Measurements from ENCODE around the gene IFITM10.

IFITM10 gene

GRCh38 chr11:1780700-1781592 lies 30.6 kb upstream of the IFITM10 start:
- DNase-seq (ENCODE audit: insufficient read length, low spot score) (no peak), FAIRE-seq (no peak)
- no peak for TF ChIP-seq CTCF (IDR thresholded peaks at IDR 0.05; ENCODE audit: insufficient read depth, missing control alignments)

- DNase-seq (ENCODE audit: insufficient read length, low spot score) (no peak), FAIRE-seq (no peak)
- no peak for TF ChIP-seq CTCF (IDR thresholded peaks at IDR 0.05; ENCODE audit: insufficient read depth, missing control alignments)
Measured at GRCh38 chr11:1779806-1780699, 29.7 kb upstream of the IFITM10 start.

GRCh38 chr11:1779034-1779805 lies 28.8 kb upstream of the IFITM10 start:
- DNase-seq (ENCODE audit: insufficient read length, low spot score) (no peak), FAIRE-seq (no peak)
- TF ChIP-seq CTCF (IDR thresholded peaks at IDR 0.05; ENCODE audit: insufficient read depth, missing control alignments): no peak

GRCh38 chr11:1778141-1778911 lies 27.9 kb upstream of the IFITM10 start:
- FAIRE-seq: no peak
- no peak for TF ChIP-seq CTCF (IDR thresholded peaks at IDR 0.05; ENCODE audit: insufficient read depth, missing control alignments)
- no peak for DNase-seq (ENCODE audit: insufficient read length, low spot score)

- TF ChIP-seq CTCF (IDR thresholded peaks at IDR 0.05; ENCODE audit: insufficient read depth, missing control alignments): no peak
- DNase-seq (ENCODE audit: insufficient read length, low spot score) (no peak), FAIRE-seq (no peak)
Measured at GRCh38 chr11:1777737-1778136, 27.3 kb upstream of the IFITM10 start.

GRCh38 chr11:1776944-1777715 lies 26.7 kb upstream of the IFITM10 start:
- no peak for DNase-seq (ENCODE audit: insufficient read length, low spot score)
- no peak for FAIRE-seq
- no peak for TF ChIP-seq CTCF (IDR thresholded peaks at IDR 0.05; ENCODE audit: insufficient read depth, missing control alignments)

Data from D721Med (cell line).